Muscle of leg (tissue), 11 donors: Measurements from ENCODE around the gene ATXN7L1. TPM values are rescaled to one million over a fixed set of nuclear protein-coding genes. Genes with fewer than 3 reads are reported as not detected.

ENCODE experiments used
- DNase-seq: peaks from one replicate; pipeline ENCODE4 v3.0.0; 2013
- H3K27ac ChIP-seq: one replicate; pipeline ENCODE4 v1.5.1; 2013; ENCODE audit warnings: mild to moderate bottlenecking, low read length, control low read depth
- H3K27me3 ChIP-seq: one replicate; pipeline ENCODE4 v1.6.1; 2013; ENCODE audit warnings: low read length; ENCODE audit not compliant: control insufficient read depth, insufficient read depth
- H3K36me3 ChIP-seq: one replicate; pipeline ENCODE4 v1.6.1; 2013; ENCODE audit warnings: low read length; ENCODE audit not compliant: control insufficient read depth, insufficient read depth
- H3K4me1 ChIP-seq: one replicate; pipeline ENCODE4 v1.6.1; 2013; ENCODE audit warnings: low read length; ENCODE audit not compliant: control insufficient read depth, insufficient read depth
- H3K4me3 ChIP-seq: one replicate; pipeline ENCODE4 v1.5.1; 2013; ENCODE audit warnings: low read length, control low read depth
- H3K9me3 ChIP-seq: replicated peaks from 2 replicates; pipeline ENCODE4 v1.6.1; 2013; ENCODE audit warnings: low read depth, low read length; ENCODE audit not compliant: control insufficient read depth
- WGBS: methylation state at CpG from one replicate; pipeline ENCODE4 v1.1.5; 2013; ENCODE audit warnings: missing lambda C conversion rate; ENCODE audit not compliant: insufficient coverage; 5-methylcytosine and 5-hydroxymethylcytosine counted together
- polyA plus RNA-seq, 8 donors: library from polyadenylated mRNA; unstranded; fragments of 120-200 nt; gene quantifications; one replicate each; pipeline versions ENCODE4 v1.2.1 to v1.2.3, GENCODE V29; 2013; ENCODE audit warnings: inconsistent platforms in 1 of 8, low replicate concordance in 1 of 8; ENCODE audit not compliant: insufficient read length in 8 of 8, insufficient read depth in 1 of 8
- total RNA-seq: library from RNA; stranded (reverse); fragments of 120-200 nt; gene quantifications from one replicate; pipeline ENCODE4 v1.2.4, GENCODE V29; 2013

ATXN7L1 gene
- total and polyA plus RNA-seq, 9 donors, result 4.7 to 7.2 (median 6.2) TPM

- Histone ChIP-seq H3K27ac (no peak overlapping the region), H3K4me3 (no peak overlapping the region), H3K27me3 (no peaks in the 10 kb centered on the region), H3K9me3 (no peaks in the 10 kb centered on the region), H3K36me3 (peaks cover 33% of the 10 kb centered on the region), H3K4me1 (peaks cover 21% of the 10 kb centered on the region)
- peak; percentile 59 for DNase-seq
- WGBS, result 80% methylated on average over 11 of the region's 16 CpGs
These were observed 235.2 kb downstream of the ATXN7L1 start for GRCh38 chr7:105640956-105641810.

- peaks cover 39% of the 10 kb centered on the region for H3K36me3 ChIP-seq
- 48% methylated on average over 14 of the region's 19 CpGs for WGBS
- no peak overlapping the region for H3K4me3 ChIP-seq
These were observed 236.5 kb downstream of the ATXN7L1 start for GRCh38 chr7:105639667-105640493.

GRCh38 chr7:105638902-105639495 is 237.4 kb downstream of the ATXN7L1 start:
- DNase-seq, result no peak
- Histone ChIP-seq H3K9me3 (no peaks in the 10 kb centered on the region), H3K4me1 (peaks cover 17% of the 10 kb centered on the region), H3K4me3 (no peak overlapping the region), H3K27me3 (no peaks in the 10 kb centered on the region), H3K36me3 (peaks cover 47% of the 10 kb centered on the region), H3K27ac (no peak overlapping the region)
- WGBS, result 50% methylated on average over 12 of the region's 24 CpGs

More at GRCh38 chr7:105639667-105640493, 236.5 kb downstream of the ATXN7L1 start:
- Histone ChIP-seq H3K4me1 (peaks cover 21% of the 10 kb centered on the region), H3K27ac (no peak overlapping the region), H3K27me3 (no peaks in the 10 kb centered on the region), H3K9me3 (no peaks in the 10 kb centered on the region)
- no peak for DNase-seq

- Histone ChIP-seq H3K36me3 (peaks cover 52% of the 10 kb centered on the region), H3K4me1 (peaks cover 11% of the 10 kb centered on the region), H3K27me3 (no peaks in the 10 kb centered on the region), H3K27ac (no peak overlapping the region), H3K9me3 (no peaks in the 10 kb centered on the region), H3K4me3 (no peak overlapping the region)
- WGBS, result 53% methylated on average over 3 of the region's 8 CpGs
- DNase-seq, result no peak
These were observed 238.1 kb downstream of the ATXN7L1 start for GRCh38 chr7:105638334-105638733.

GRCh38 chr7:105637755-105638154 is 238.6 kb downstream of the ATXN7L1 start:
- no peak overlapping the region for H3K4me3 ChIP-seq
- WGBS, result 79% methylated on average over 6 of the region's 8 CpGs
- H3K27ac ChIP-seq, result no peak overlapping the region
- peaks cover 51% of the 10 kb centered on the region for H3K36me3 ChIP-seq
- no peaks in the 10 kb centered on the region for H3K27me3 ChIP-seq
- no peak for DNase-seq
- no peaks in the 10 kb centered on the region for H3K9me3 ChIP-seq
- peaks cover 9% of the 10 kb centered on the region for H3K4me1 ChIP-seq

GRCh38 chr7:105636982-105637381 is 239.4 kb downstream of the ATXN7L1 start:
- Histone ChIP-seq H3K9me3 (no peaks in the 10 kb centered on the region), H3K27ac (no peak overlapping the region), H3K36me3 (peaks cover 44% of the 10 kb centered on the region), H3K4me3 (no peak overlapping the region), H3K27me3 (no peaks in the 10 kb centered on the region), H3K4me1 (peaks cover 9% of the 10 kb centered on the region)
- WGBS, result 86% methylated on average over 6 of the region's 8 CpGs
- DNase-seq, result no peak

- Histone ChIP-seq H3K4me1 (peaks cover 9% of the 10 kb centered on the region), H3K27me3 (no peaks in the 10 kb centered on the region), H3K9me3 (no peaks in the 10 kb centered on the region), H3K4me3 (no peak overlapping the region), H3K27ac (no peak overlapping the region), H3K36me3 (peaks cover 45% of the 10 kb centered on the region)
- no peak for DNase-seq
- WGBS, result 52% methylated on average over 2 of the region's 6 CpGs
These were observed 241.2 kb downstream of the ATXN7L1 start for GRCh38 chr7:105635197-105635596.

GRCh38 chr7:105625986-105626385 is 250.4 kb downstream of the ATXN7L1 start:
- no peak for DNase-seq
- peaks cover 4% of the 10 kb centered on the region for H3K9me3 ChIP-seq
- no peak overlapping the region for H3K27ac ChIP-seq
- H3K27me3 ChIP-seq, result no peaks in the 10 kb centered on the region
- no peak overlapping the region for H3K4me3 ChIP-seq
- peaks cover 23% of the 10 kb centered on the region for H3K36me3 ChIP-seq
- H3K4me1 ChIP-seq, result peaks cover 10% of the 10 kb centered on the region
- WGBS, result no CpG with 5 or more reads among the region's 2 CpGs

GRCh38 chr7:105623906-105624305 is 252.5 kb downstream of the ATXN7L1 start:
- Histone ChIP-seq H3K27ac (no peak overlapping the region), H3K9me3 (peaks cover 4% of the 10 kb centered on the region), H3K4me1 (peaks cover 12% of the 10 kb centered on the region), H3K4me3 (no peak overlapping the region), H3K27me3 (no peaks in the 10 kb centered on the region), H3K36me3 (peaks cover 24% of the 10 kb centered on the region)
- DNase-seq, result no peak
- WGBS, result 96% methylated on average over 6 of the region's 15 CpGs

GRCh38 chr7:105623378-105623777 is 253.0 kb downstream of the ATXN7L1 start:
- H3K36me3 ChIP-seq, result peaks cover 27% of the 10 kb centered on the region
- H3K27me3 ChIP-seq, result no peaks in the 10 kb centered on the region
- peaks cover 4% of the 10 kb centered on the region for H3K9me3 ChIP-seq
- 60% methylated on average over 4 of the region's 5 CpGs for WGBS
- no peak overlapping the region for H3K27ac ChIP-seq
- no peak for DNase-seq
- no peak overlapping the region for H3K4me3 ChIP-seq
- H3K4me1 ChIP-seq, result peaks cover 12% of the 10 kb centered on the region
